Suprapubic skin (tissue), 3 donors: Measurements from ENCODE around the gene CDK13.

Experiments used
- EP300 ChIP-seq: sonication (generic); formaldehyde crosslinking; IDR thresholded peaks from one replicate; pipeline ENCODE4 v1.6.1; 2017; ENCODE audit warnings: antibody characterized with exemption
- TF ChIP-seq, protein P1 (sequence below), 2 donors: fragments of 200-600 bp in 1 of 2; fragments of 450-650 bp in 1 of 2; sonication (generic) in 1 of 2; IDR thresholded peaks; one replicate each; pipeline ENCODE4 v1.5.1; 2016 to 2019; ENCODE audit warnings: antibody characterized with exemption in 2 of 2, mild to moderate bottlenecking in 1 of 2, moderate library complexity in 1 of 2

DNA sequence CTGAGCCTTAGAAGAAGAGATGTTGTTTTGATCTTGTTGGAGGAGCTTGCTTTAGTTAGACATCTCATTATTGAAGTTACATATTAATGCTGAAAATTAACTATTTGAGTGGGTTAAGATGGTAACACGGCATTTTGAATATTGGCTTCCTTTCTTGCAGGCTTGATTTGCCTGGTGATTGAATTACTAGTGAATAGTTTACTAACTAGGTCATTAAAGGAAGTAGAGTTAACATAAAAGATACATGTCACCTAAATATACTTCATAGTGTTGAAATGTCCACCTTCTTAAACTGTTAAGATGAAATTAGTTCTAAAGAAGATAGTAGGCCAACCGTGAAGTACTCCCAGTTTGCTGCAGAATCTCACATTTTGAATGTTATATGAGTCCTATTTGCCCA, 165.9 kb downstream of the CDK13 start:
- TF ChIP-seq, protein P1, sequence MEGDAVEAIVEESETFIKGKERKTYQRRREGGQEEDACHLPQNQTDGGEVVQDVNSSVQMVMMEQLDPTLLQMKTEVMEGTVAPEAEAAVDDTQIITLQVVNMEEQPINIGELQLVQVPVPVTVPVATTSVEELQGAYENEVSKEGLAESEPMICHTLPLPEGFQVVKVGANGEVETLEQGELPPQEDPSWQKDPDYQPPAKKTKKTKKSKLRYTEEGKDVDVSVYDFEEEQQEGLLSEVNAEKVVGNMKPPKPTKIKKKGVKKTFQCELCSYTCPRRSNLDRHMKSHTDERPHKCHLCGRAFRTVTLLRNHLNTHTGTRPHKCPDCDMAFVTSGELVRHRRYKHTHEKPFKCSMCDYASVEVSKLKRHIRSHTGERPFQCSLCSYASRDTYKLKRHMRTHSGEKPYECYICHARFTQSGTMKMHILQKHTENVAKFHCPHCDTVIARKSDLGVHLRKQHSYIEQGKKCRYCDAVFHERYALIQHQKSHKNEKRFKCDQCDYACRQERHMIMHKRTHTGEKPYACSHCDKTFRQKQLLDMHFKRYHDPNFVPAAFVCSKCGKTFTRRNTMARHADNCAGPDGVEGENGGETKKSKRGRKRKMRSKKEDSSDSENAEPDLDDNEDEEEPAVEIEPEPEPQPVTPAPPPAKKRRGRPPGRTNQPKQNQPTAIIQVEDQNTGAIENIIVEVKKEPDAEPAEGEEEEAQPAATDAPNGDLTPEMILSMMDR (IDR thresholded peaks at IDR 0.05) = no peak
- TF ChIP-seq EP300 = no peak
